ENCODE measurements around the gene CD14. TPM values are rescaled to one million over a fixed set of nuclear protein-coding genes. Genes with fewer than 3 reads are reported as not detected.

CD14 gene
- total RNA-seq, 2 donors from 2014 or later: 22.9 to 56.5 TPM

- DNase-seq (ENCODE audit: low spot score): no peak
- H3K4me1 ChIP-seq (replicated peaks): no peaks in the 10 kb centered on the region
- no peak overlapping the region for H3K27ac ChIP-seq
- intact Hi-C loops (cut with DNase I): no loop called here
- no peaks in the 10 kb centered on the region for H3K27me3 ChIP-seq (replicated peaks; ENCODE audit: insufficient read depth)
- no peaks in the 10 kb centered on the region for H3K36me3 ChIP-seq
- WGBS: 69% methylated on average over 5 of the region's 5 CpGs
- H3K4me3 ChIP-seq: no peak overlapping the region
- TF ChIP-seq, protein P1, sequence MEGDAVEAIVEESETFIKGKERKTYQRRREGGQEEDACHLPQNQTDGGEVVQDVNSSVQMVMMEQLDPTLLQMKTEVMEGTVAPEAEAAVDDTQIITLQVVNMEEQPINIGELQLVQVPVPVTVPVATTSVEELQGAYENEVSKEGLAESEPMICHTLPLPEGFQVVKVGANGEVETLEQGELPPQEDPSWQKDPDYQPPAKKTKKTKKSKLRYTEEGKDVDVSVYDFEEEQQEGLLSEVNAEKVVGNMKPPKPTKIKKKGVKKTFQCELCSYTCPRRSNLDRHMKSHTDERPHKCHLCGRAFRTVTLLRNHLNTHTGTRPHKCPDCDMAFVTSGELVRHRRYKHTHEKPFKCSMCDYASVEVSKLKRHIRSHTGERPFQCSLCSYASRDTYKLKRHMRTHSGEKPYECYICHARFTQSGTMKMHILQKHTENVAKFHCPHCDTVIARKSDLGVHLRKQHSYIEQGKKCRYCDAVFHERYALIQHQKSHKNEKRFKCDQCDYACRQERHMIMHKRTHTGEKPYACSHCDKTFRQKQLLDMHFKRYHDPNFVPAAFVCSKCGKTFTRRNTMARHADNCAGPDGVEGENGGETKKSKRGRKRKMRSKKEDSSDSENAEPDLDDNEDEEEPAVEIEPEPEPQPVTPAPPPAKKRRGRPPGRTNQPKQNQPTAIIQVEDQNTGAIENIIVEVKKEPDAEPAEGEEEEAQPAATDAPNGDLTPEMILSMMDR (IDR thresholded peaks at IDR 0.05): no peak
- TF ChIP-seq POLR2AphosphoS5 (IDR thresholded peaks at IDR 0.05) (no peak), POLR2A (IDR thresholded peaks at IDR 0.05) (no peak)
- H3K9me3 ChIP-seq: no peaks in the 10 kb centered on the region
These were observed 44.5 kb downstream of the CD14 start for GRCh38 chr5:140588311-140589070.

- 100% methylated on average over 1 of the region's 1 CpG for WGBS
- TF ChIP-seq, protein P1 (IDR thresholded peaks at IDR 0.05): no peak
- no peak for TF ChIP-seq POLR2A (IDR thresholded peaks at IDR 0.05)
- TF ChIP-seq POLR2AphosphoS5 (IDR thresholded peaks at IDR 0.05): no peak
- no peaks in the 10 kb centered on the region for H3K9me3 ChIP-seq
- no peak overlapping the region for H3K27ac ChIP-seq
- DNase-seq (ENCODE audit: low spot score): no peak
- intact Hi-C loops (cut with DNase I): no loop called here
- H3K4me3 ChIP-seq: no peak overlapping the region
- no peaks in the 10 kb centered on the region for H3K36me3 ChIP-seq
- H3K4me1 ChIP-seq (replicated peaks): no peaks in the 10 kb centered on the region
- H3K27me3 ChIP-seq (replicated peaks; ENCODE audit: insufficient read depth): no peaks in the 10 kb centered on the region
These were observed 45.5 kb downstream of the CD14 start for GRCh38 chr5:140587495-140587894.

Small RNA genes within 50 kb of the gene (microRNA-seq; reads per million reads assigned to microRNA genes)
- 0.75 reads per million for gene MIR3655

Other genes with a start within 250 kb of the CD14 start
- gene ANKHD1, start 231.3 kb downstream of the CD14 start, total RNA-seq: 100 to 1,000 TPM in 1 of 2 donors, 10 to 100 TPM in 1; 69.7 to 112 TPM
- gene EIF4EBP3, start 85.5 kb downstream of the CD14 start, total RNA-seq: 10 to 100 TPM; 28.3 to 41.4 TPM
- 10 to 100 TPM; 31.6 to 33.6 TPM for gene SRA1, start 75.7 kb downstream of the CD14 start, total RNA-seq
- 10 to 100 TPM; 23.7 to 70.7 TPM for gene APBB3, start 68.6 kb downstream of the CD14 start, total RNA-seq
- 100 to 1,000 TPM in 1 of 2 donors, 10 to 100 TPM in 1; 61.8 to 107 TPM for gene SLC35A4, start 68.3 kb downstream of the CD14 start, total RNA-seq
- 100 to 1,000 TPM in 1 of 2 donors, 10 to 100 TPM in 1; 45.6 to 124 TPM for gene TMCO6, start 6.3 kb upstream of the CD14 start, total RNA-seq
- gene NDUFA2, start 14.5 kb upstream of the CD14 start, total RNA-seq: 100 to 1,000 TPM in 1 of 2 donors, 10 to 100 TPM in 1; 91.2 to 117 TPM
- gene IK, start 14.7 kb upstream of the CD14 start, total RNA-seq: 100 to 1,000 TPM; 127 to 145 TPM
- gene WDR55, start 31.7 kb upstream of the CD14 start, total RNA-seq: 10 to 100 TPM; 23.2 to 26.2 TPM
- gene DND1, start 40.4 kb upstream of the CD14 start, total RNA-seq: 10 to 100 TPM in 1 of 2 donors, under 1 TPM in 1; 0.36 to 26.2 TPM
- 10 to 100 TPM; 37.3 to 54.3 TPM for gene HARS1, start 58.2 kb upstream of the CD14 start, total RNA-seq
- gene HARS2, start 58.3 kb upstream of the CD14 start, total RNA-seq: 10 to 100 TPM; 23.9 to 28.1 TPM
- gene ZMAT2, start 67.3 kb upstream of the CD14 start, total RNA-seq: 10 to 100 TPM; 26.0 to 36.8 TPM
- gene PCDHA1, start 153.0 kb upstream of the CD14 start, total RNA-seq: under 1 TPM in 1 of 2 donors, not detected in 1; 0.85 TPM
- gene PCDHA2, start 161.7 kb upstream of the CD14 start, total RNA-seq: under 1 TPM in 1 of 2 donors, not detected in 1; 0.80 TPM
- 1 to 10 TPM in 1 of 2 donors, under 1 TPM in 1; 0.09 to 1.0 TPM for gene PCDHA3, start 167.9 kb upstream of the CD14 start, total RNA-seq
- 1 to 10 TPM; 2.3 to 2.4 TPM for gene PCDHA4, start 173.9 kb upstream of the CD14 start, total RNA-seq
- gene PCDHA5, start 188.4 kb upstream of the CD14 start, total RNA-seq: under 1 TPM in 1 of 2 donors, not detected in 1; 0.14 TPM
- 1 to 10 TPM; 1.9 to 2.2 TPM for gene PCDHA6, start 194.8 kb upstream of the CD14 start, total RNA-seq
- gene PCDHA7, start 201.1 kb upstream of the CD14 start, total RNA-seq: under 1 TPM; 0.23 to 0.46 TPM
- under 1 TPM; 0.17 to 0.36 TPM for gene PCDHA8, start 208.0 kb upstream of the CD14 start, total RNA-seq
- under 1 TPM; 0.14 to 0.51 TPM for gene PCDHA9, start 215.2 kb upstream of the CD14 start, total RNA-seq
- 1 to 10 TPM; 1.0 to 2.2 TPM for gene PCDHA10, start 222.7 kb upstream of the CD14 start, total RNA-seq
- gene PCDHA11, start 235.8 kb upstream of the CD14 start, total RNA-seq: 1 to 10 TPM in 1 of 2 donors, under 1 TPM in 1; 0.85 to 1.5 TPM
- gene PCDHA12, start 242.1 kb upstream of the CD14 start, total RNA-seq: under 1 TPM; 0.40 to 0.50 TPM
- gene PCDHA13, start 248.9 kb upstream of the CD14 start, total RNA-seq: 1 to 10 TPM; 1.3 to 1.5 TPM